HG03457 (cell line): ENCODE results near the gene GNGT1.

Experiments
- ATAC-seq: cut with Tn5 transposase; IDR thresholded peaks from one replicate; pipeline ENCODE4 v1.9.1; 2021; ENCODE audit warnings: moderate number of reproducible peaks; ENCODE audit not compliant: unreplicated experiment

The GNGT1 gene

GRCh38 chr7:93906267-93906666 lies at the start of gene GNGT1:
TSS of gene GNGT1 (plus strand) at chr7:93906567. CDS start at chr7:93906747, 180 bp downstream.
- ATAC-seq, result no peak

- ATAC-seq, result no peak
Measured at GRCh38 chr7:93858857-93859256, 47.5 kb upstream of the GNGT1 start.

- ATAC-seq, result no peak
Measured at GRCh38 chr7:93860261-93860660, 46.1 kb upstream of the GNGT1 start.

GRCh38 chr7:93861325-93861949 lies 44.9 kb upstream of the GNGT1 start:
- no peak for ATAC-seq

- ATAC-seq, result no peak
Measured at GRCh38 chr7:93862651-93863050, 43.7 kb upstream of the GNGT1 start.

- no peak for ATAC-seq
Measured at GRCh38 chr7:93866886-93867285, 39.5 kb upstream of the GNGT1 start.

GRCh38 chr7:93873998-93874574 lies 32.3 kb upstream of the GNGT1 start:
- no peak for ATAC-seq

GRCh38 chr7:93877742-93878141 lies 28.6 kb upstream of the GNGT1 start:
- no peak for ATAC-seq

GRCh38 chr7:93879356-93879755 lies 27.0 kb upstream of the GNGT1 start:
- no peak for ATAC-seq

GRCh38 chr7:93882468-93882867 lies 23.9 kb upstream of the GNGT1 start:
- no peak for ATAC-seq

- no peak for ATAC-seq
Measured at GRCh38 chr7:93883078-93883916, 23.1 kb upstream of the GNGT1 start.

GRCh38 chr7:93883917-93884345 lies 22.4 kb upstream of the GNGT1 start:
- no peak for ATAC-seq

- ATAC-seq, result no peak
Measured at GRCh38 chr7:93884541-93884940, 21.8 kb upstream of the GNGT1 start.

- no peak for ATAC-seq
Measured at GRCh38 chr7:93889261-93889660, 17.1 kb upstream of the GNGT1 start.

GRCh38 chr7:93890041-93890463 lies 16.3 kb upstream of the GNGT1 start:
- ATAC-seq, result no peak

GRCh38 chr7:93890464-93891068 lies 15.8 kb upstream of the GNGT1 start, which contains the start of gene TFPI2:
TSS of gene TFPI2 (minus strand) at chr7:93890753. CDS start at chr7:93890678, 75 bp downstream.
- ATAC-seq, result no peak

- ATAC-seq, result no peak
Measured at GRCh38 chr7:93894426-93894825, 11.9 kb upstream of the GNGT1 start.

- ATAC-seq, result no peak
Measured at GRCh38 chr7:93894966-93895640, 11.3 kb upstream of the GNGT1 start.

- no peak for ATAC-seq
Measured at GRCh38 chr7:93895859-93896600, 10.3 kb upstream of the GNGT1 start.

- ATAC-seq, result no peak
Measured at GRCh38 chr7:93897680-93898079, 8.7 kb upstream of the GNGT1 start.
